EL (cell line): ENCODE measurements around the gene CCNDBP1.
"Not testable (repeated sequence)": the region's sequence is repeated elsewhere in the genome, so short reads cannot be mapped to it uniquely, and the experiment has no call there.

ENCODE experiments used
- DNase-seq: peaks from one replicate; pipeline ENCODE4 v3.0.0-alpha.2; 2016

CCNDBP1 gene

GRCh38 chr15:43218908-43219706 is 33.9 kb downstream of the CCNDBP1 start:
- DNase-seq, result peak; percentile 48

- DNase-seq, result no peak
Measured at GRCh38 chr15:43219929-43220928, 35.0 kb downstream of the CCNDBP1 start.

- DNase-seq, result no peak
Measured at GRCh38 chr15:43220991-43221403, 35.8 kb downstream of the CCNDBP1 start, which contains the start of gene EPB42. Gene EPB42, minus strand, starts transcription at chr15:43221018. Its CDS starts 193 bp downstream, at chr15:43220825.

- no peak for DNase-seq
Measured at GRCh38 chr15:43221422-43221821, 36.2 kb downstream of the CCNDBP1 start.

- DNase-seq, result peak; percentile 72
Measured at GRCh38 chr15:43225201-43225949, 40.2 kb downstream of the CCNDBP1 start.

- not testable (repeated sequence) for DNase-seq
Measured at GRCh38 chr15:43225950-43226255, 40.7 kb downstream of the CCNDBP1 start.

GRCh38 chr15:43226436-43227305 is 41.5 kb downstream of the CCNDBP1 start:
- no peak for DNase-seq

GRCh38 chr15:43229977-43230376 is 44.8 kb downstream of the CCNDBP1 start:
- DNase-seq, result no peak

GRCh38 chr15:43230640-43231115 is 45.5 kb downstream of the CCNDBP1 start:
- peak; percentile 57 for DNase-seq

- DNase-seq, result no peak
Measured at GRCh38 chr15:43232289-43232874, 47.2 kb downstream of the CCNDBP1 start.

GRCh38 chr15:43235536-43235935 is 50.3 kb downstream of the CCNDBP1 start:
- no peak for DNase-seq

- DNase-seq, result no peak
Measured at GRCh38 chr15:43237842-43238470, 52.8 kb downstream of the CCNDBP1 start.

- DNase-seq, result no peak
Measured at GRCh38 chr15:43238671-43239131, 53.5 kb downstream of the CCNDBP1 start.

- DNase-seq, result peak; percentile 11
Measured at GRCh38 chr15:43239732-43240491, 54.7 kb downstream of the CCNDBP1 start.

- no peak for DNase-seq
Measured at GRCh38 chr15:43241100-43241499, 55.9 kb downstream of the CCNDBP1 start.

- no peak for DNase-seq
Measured at GRCh38 chr15:43242616-43243015, 57.4 kb downstream of the CCNDBP1 start.

GRCh38 chr15:43243020-43243645 is 57.9 kb downstream of the CCNDBP1 start:
- no peak for DNase-seq

- no peak for DNase-seq
Measured at GRCh38 chr15:43244092-43244491, 58.9 kb downstream of the CCNDBP1 start.

GRCh38 chr15:43246261-43246774 is 61.1 kb downstream of the CCNDBP1 start:
- DNase-seq, result no peak
